Prostate gland (tissue), 2 donors: Measurements from ENCODE around the gene ATXN2.
"Not testable (repeated sequence)": the region's sequence is repeated elsewhere in the genome, so short reads cannot be mapped to it uniquely, and the experiment has no call there.

Source experiments
- POLR2A ChIP-seq: fragments of 450-650 bp; IDR thresholded peaks from one replicate; pipeline ENCODE4 v1.6.1; 2016; ENCODE audit warnings: antibody characterized with exemption, mild to moderate bottlenecking
- POLR2AphosphoS5 ChIP-seq: sonication (generic); formaldehyde crosslinking; IDR thresholded peaks from one replicate; pipeline ENCODE4 v1.6.1; 2017; ENCODE audit warnings: antibody characterized with exemption
- TF ChIP-seq, protein P1 (sequence below), 4 experiments: fragments of 200-600 bp in 2 of 4; fragments of 450-650 bp in 2 of 4; sonication (generic) in 2 of 4; IDR thresholded peaks; 1 replicate in 3 of 4; 2 replicates in 1 of 4; pipeline ENCODE4 v1.5.1; 2016 to 2019; ENCODE audit warnings: antibody characterized with exemption in 4 of 4, mild to moderate bottlenecking in 2 of 4, moderate library complexity in 2 of 4

DNA sequence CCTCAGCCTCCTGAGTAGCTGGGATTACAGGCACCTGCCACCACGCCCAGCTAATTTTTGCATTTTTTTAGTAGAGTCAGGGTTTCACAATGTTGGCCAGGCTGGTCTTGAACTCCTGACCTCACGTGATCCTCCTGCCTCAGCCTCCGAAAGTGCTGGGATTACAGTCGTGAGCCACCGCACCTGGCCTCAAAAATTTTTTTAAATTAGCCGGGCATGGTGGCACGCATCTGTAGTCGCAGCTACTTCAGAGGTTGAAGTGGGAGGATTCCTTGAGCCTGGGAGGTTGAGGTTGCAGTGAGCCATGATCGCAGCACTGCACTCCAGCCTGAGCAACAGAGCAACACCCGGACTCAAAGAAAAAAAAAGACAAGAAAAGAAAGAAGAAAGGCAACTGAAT lies 18.7 kb upstream of the ATXN2 start:
- TF ChIP-seq, protein P1, sequence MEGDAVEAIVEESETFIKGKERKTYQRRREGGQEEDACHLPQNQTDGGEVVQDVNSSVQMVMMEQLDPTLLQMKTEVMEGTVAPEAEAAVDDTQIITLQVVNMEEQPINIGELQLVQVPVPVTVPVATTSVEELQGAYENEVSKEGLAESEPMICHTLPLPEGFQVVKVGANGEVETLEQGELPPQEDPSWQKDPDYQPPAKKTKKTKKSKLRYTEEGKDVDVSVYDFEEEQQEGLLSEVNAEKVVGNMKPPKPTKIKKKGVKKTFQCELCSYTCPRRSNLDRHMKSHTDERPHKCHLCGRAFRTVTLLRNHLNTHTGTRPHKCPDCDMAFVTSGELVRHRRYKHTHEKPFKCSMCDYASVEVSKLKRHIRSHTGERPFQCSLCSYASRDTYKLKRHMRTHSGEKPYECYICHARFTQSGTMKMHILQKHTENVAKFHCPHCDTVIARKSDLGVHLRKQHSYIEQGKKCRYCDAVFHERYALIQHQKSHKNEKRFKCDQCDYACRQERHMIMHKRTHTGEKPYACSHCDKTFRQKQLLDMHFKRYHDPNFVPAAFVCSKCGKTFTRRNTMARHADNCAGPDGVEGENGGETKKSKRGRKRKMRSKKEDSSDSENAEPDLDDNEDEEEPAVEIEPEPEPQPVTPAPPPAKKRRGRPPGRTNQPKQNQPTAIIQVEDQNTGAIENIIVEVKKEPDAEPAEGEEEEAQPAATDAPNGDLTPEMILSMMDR (IDR thresholded peaks at IDR 0.05): not testable (repeated sequence)
- not testable (repeated sequence) for TF ChIP-seq POLR2A, POLR2AphosphoS5
